HepG2 (cell line): ENCODE results near the gene B3GALT6. TPM values are rescaled to one million over a fixed set of nuclear protein-coding genes. Genes with fewer than 3 reads are reported as not detected.

ENCODE experiments used
- ATF4 ChIP-seq, 2 experiments: fragments of 450-650 bp in 1 of 2; sonication (generic) in 1 of 2; formaldehyde crosslinking; IDR thresholded peaks; 2 replicates each; pipeline versions ENCODE4 v1.5.0 to v1.8.0; 2020 to 2022; ENCODE audit warnings: mild to moderate bottlenecking in 1 of 2, missing genetic modification reagents in 1 of 2
- ATF7-NPFF ChIP-seq: sonication (generic); formaldehyde crosslinking; IDR thresholded peaks from 2 replicates; pipeline ENCODE4 v1.8.1; 2023; ENCODE audit warnings: mild to moderate bottlenecking, low read depth, missing genetic modification reagents, moderate library complexity
- CAMTA2 ChIP-seq: sonication (generic); formaldehyde crosslinking; IDR thresholded peaks from 2 replicates; pipeline ENCODE4 v1.4.0; 2020; ENCODE audit warnings: mild to moderate bottlenecking, missing genetic modification reagents, borderline replicate concordance
- CREB1 ChIP-seq, 2 experiments: fragments of 450-650 bp in 1 of 2; IDR thresholded peaks; 2 replicates each; pipeline ENCODE4 v1.6.1; 2016 to 2017; ENCODE audit warnings: control low read depth in 1 of 2, mild to moderate bottlenecking in 1 of 2, missing compliant biosample characterization in 1 of 2, missing genetic modification characterization in 1 of 2
- FOXC1 ChIP-seq: sonication (generic); formaldehyde crosslinking; IDR thresholded peaks from 2 replicates; pipeline ENCODE4 v1.8.0; 2022; ENCODE audit warnings: mild to moderate bottlenecking, missing genetic modification reagents, borderline replicate concordance
- HES4 ChIP-seq: sonication (generic); formaldehyde crosslinking; IDR thresholded peaks from 2 replicates; pipeline ENCODE4 v1.9.0; 2021; ENCODE audit warnings: mild to moderate bottlenecking, missing genetic modification reagents, borderline replicate concordance
- HNRNPL ChIP-seq: fragments of 200-400 bp; formaldehyde crosslinking; IDR thresholded peaks from 2 replicates; pipeline ENCODE4 v1.6.1; 2017; ENCODE audit warnings: mild to moderate bottlenecking, low read depth, low read length
- ISL2 ChIP-seq: sonication (generic); formaldehyde crosslinking; IDR thresholded peaks from 2 replicates; pipeline ENCODE4 v1.5.0; 2020; ENCODE audit warnings: missing genetic modification reagents
- MYPOP ChIP-seq: sonication (generic); formaldehyde crosslinking; IDR thresholded peaks from 2 replicates; pipeline ENCODE4 v1.8.1; 2023; ENCODE audit warnings: mild to moderate bottlenecking, moderate library complexity, missing genetic modification reagents
- RFXAP ChIP-seq: sonication (generic); formaldehyde crosslinking; IDR thresholded peaks from 2 replicates; pipeline ENCODE4 v1.4.0; 2020; ENCODE audit warnings: missing genetic modification reagents, borderline replicate concordance
- SIX4 ChIP-seq: sonication (generic); formaldehyde crosslinking; IDR thresholded peaks from 2 replicates; pipeline ENCODE4 v1.4.0; 2020; ENCODE audit warnings: missing genetic modification reagents
- SNRNP70 ChIP-seq: fragments of 200-400 bp; formaldehyde crosslinking; IDR thresholded peaks from 2 replicates; pipeline ENCODE4 v1.6.1; 2017; ENCODE audit warnings: mild to moderate bottlenecking, low read depth, low read length, moderate library complexity
- TRAFD1 ChIP-seq: sonication (generic); formaldehyde crosslinking; IDR thresholded peaks from 2 replicates; pipeline ENCODE4 v1.5.1; 2020; ENCODE audit warnings: missing genetic modification reagents, mild to moderate bottlenecking, borderline replicate concordance
- ZBTB10 ChIP-seq: sonication (generic); formaldehyde crosslinking; IDR thresholded peaks from 2 replicates; pipeline ENCODE4 v1.4.0; 2020; ENCODE audit warnings: missing genetic modification reagents, borderline replicate concordance
- ZNF432 ChIP-seq: sonication (generic); formaldehyde crosslinking; IDR thresholded peaks from 2 replicates; pipeline ENCODE4 v1.5.0; 2020; ENCODE audit warnings: missing genetic modification reagents, mild to moderate bottlenecking, borderline replicate concordance
- ZNF687 ChIP-seq: sonication (generic); formaldehyde crosslinking; IDR thresholded peaks from 2 replicates; pipeline ENCODE4 v1.5.1; 2020; ENCODE audit warnings: mild to moderate bottlenecking, missing genetic modification reagents, moderate library complexity
- ZSCAN9 ChIP-seq: IDR thresholded peaks from 2 replicates; pipeline ENCODE4 v1.6.1; 2016; ENCODE audit warnings: borderline replicate concordance
- polyA plus RNA-seq, 8 experiments: library from polyadenylated mRNA; depleted of rRNA in 3 of 8; stranded (reverse) in 7 of 8; unstranded in 1 of 8; fragments of >200 nt; fragmentation: Illumina TruSeq in 4 of 8; extraction: Trizol in 4 of 8; gene quantifications; 2 replicates each; pipeline versions ENCODE4 v1.2.1 to v1.2.3, GENCODE V29; 2011 to 2016; ENCODE audit warnings: low read depth in 4 of 8, missing spikeins in 1 of 8, mixed read lengths in 1 of 8; ENCODE audit not compliant: insufficient read depth in 1 of 8
- total RNA-seq, 5 experiments: library from RNA; depleted of rRNA; stranded (reverse); fragments of >200 nt; fragmentation: Illumina TruSeq; extraction: Trizol; gene quantifications; 2 replicates each; pipeline ENCODE4 v1.2.3, GENCODE V29; 2016; ENCODE audit warnings: low read depth in 1 of 5

Gene B3GALT6
- total and polyA plus RNA-seq, 2 of the 13 experiments (the other 11 are each of a cell fraction or from before 2014, with no cell fraction given) = 3.9 to 14.2 TPM

- TF ChIP-seq ZBTB10 (CRISPR knock-in tag) (peak; percentile 75; the same call in 1 of the 2 replicates), FOXC1 (CRISPR knock-in tag) (peak; percentile 71; the same call in 1 of the 2 replicates), ZSCAN9 (no peak), RFXAP (CRISPR knock-in tag) (peak; percentile 60; the same call in 1 of the 2 replicates), CAMTA2 (CRISPR knock-in tag) (no peak), HES4 (peak; percentile 64; the same call in 1 of the 2 replicates), ZNF687 (peak; percentile 99), ISL2 (0 out of 2 replicates have a peak, but pooled peaks have one; percentile 34), SIX4 (CRISPR knock-in tag) (no peak), SNRNP70 (no peak), TRAFD1 (CRISPR knock-in tag) (no peak), ATF7-NPFF (CRISPR knock-in tag) (no peak), HNRNPL (peak; percentile 90), ZNF432 (CRISPR knock-in tag) (no peak), MYPOP (CRISPR knock-in tag) (peak; percentile 36; the same call in 1 of the 2 replicates), CREB1 (IDR thresholded peaks at IDR 0.05) (no peak), CREB1 (CRISPR knock-in tag; IDR thresholded peaks at IDR 0.05) (0 out of 2 replicates have a peak, but pooled peaks have one; percentile 29), ATF4 (CRISPR knock-in tag; IDR thresholded peaks at IDR 0.05) (no peak)
These were observed 7.7 kb downstream of the B3GALT6 start (continued) for GRCh38 chr1:1239614-1240347.
